GM19455 (cell line): ENCODE measurements around the gene EYA2.
"Not testable (repeated sequence)": the region's sequence is repeated elsewhere in the genome, so short reads cannot be mapped to it uniquely, and the experiment has no call there.

Experiments
- ATAC-seq: cut with Tn5 transposase; IDR thresholded peaks from one replicate; pipeline ENCODE4 v1.9.1; 2021; ENCODE audit not compliant: unreplicated experiment

Gene EYA2

GRCh38 chr20:46951405-46951804 is 56.8 kb downstream of the EYA2 start:
- ATAC-seq: no peak

- ATAC-seq: no peak
Measured at GRCh38 chr20:46951840-46952497, 57.3 kb downstream of the EYA2 start.

- ATAC-seq: no peak
Measured at GRCh38 chr20:46953596-46953995, 59.0 kb downstream of the EYA2 start.

GRCh38 chr20:46954490-46955038 is 59.9 kb downstream of the EYA2 start:
- no peak for ATAC-seq

GRCh38 chr20:46955601-46956556 is 61.2 kb downstream of the EYA2 start:
- no peak for ATAC-seq

GRCh38 chr20:46959081-46959692 is 64.5 kb downstream of the EYA2 start:
- no peak for ATAC-seq

- ATAC-seq: no peak
Measured at GRCh38 chr20:46959821-46960220, 65.2 kb downstream of the EYA2 start.

- ATAC-seq: no peak
Measured at GRCh38 chr20:46960536-46960935, 65.9 kb downstream of the EYA2 start.

GRCh38 chr20:46961968-46962367 is 67.3 kb downstream of the EYA2 start:
- ATAC-seq: not testable (repeated sequence)

- no peak for ATAC-seq
Measured at GRCh38 chr20:46962452-46963195, 68.0 kb downstream of the EYA2 start.

- ATAC-seq: no peak
Measured at GRCh38 chr20:46963196-46963529, 68.5 kb downstream of the EYA2 start.

GRCh38 chr20:46963758-46964617 is 69.3 kb downstream of the EYA2 start:
- ATAC-seq: no peak

- ATAC-seq: no peak
Measured at GRCh38 chr20:46964618-46965455, 70.2 kb downstream of the EYA2 start.

- no peak for ATAC-seq
Measured at GRCh38 chr20:46965477-46965876, 70.8 kb downstream of the EYA2 start.

- no peak for ATAC-seq
Measured at GRCh38 chr20:46967646-46968045, 73.0 kb downstream of the EYA2 start.

- no peak for ATAC-seq
Measured at GRCh38 chr20:46970937-46971630, 76.4 kb downstream of the EYA2 start.

- ATAC-seq: no peak
Measured at GRCh38 chr20:46973766-46974165, 79.1 kb downstream of the EYA2 start.

GRCh38 chr20:46974669-46975434 is 80.2 kb downstream of the EYA2 start:
- ATAC-seq: no peak
